Measurements from ENCODE around the gene PLXND1.
"Not testable (repeated sequence)": the region's sequence is repeated elsewhere in the genome, so short reads cannot be mapped to it uniquely, and the experiment has no call there.

Gene PLXND1

DNA sequence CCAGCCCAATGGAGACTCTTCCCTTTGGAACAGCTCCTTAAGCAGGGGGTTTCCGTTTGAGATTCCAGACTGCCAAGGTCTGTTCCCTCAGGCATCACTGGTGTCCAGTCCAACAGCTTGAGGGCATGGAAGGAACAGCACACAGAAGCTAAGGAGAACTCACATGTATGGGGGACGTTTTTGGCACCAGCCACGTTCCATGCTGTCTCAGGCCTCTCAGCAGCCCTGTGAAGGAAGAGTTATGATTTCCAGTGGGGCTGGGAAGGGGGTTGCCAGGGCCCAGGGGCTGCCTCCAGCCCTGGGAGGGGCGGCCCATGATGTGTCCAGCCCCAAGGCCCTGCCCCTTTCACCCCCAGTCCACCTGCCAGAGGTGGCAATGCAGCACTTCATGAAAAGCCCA lies 85.5 kb downstream of the PLXND1 start:
- DNase-seq, result no peak

DNA sequence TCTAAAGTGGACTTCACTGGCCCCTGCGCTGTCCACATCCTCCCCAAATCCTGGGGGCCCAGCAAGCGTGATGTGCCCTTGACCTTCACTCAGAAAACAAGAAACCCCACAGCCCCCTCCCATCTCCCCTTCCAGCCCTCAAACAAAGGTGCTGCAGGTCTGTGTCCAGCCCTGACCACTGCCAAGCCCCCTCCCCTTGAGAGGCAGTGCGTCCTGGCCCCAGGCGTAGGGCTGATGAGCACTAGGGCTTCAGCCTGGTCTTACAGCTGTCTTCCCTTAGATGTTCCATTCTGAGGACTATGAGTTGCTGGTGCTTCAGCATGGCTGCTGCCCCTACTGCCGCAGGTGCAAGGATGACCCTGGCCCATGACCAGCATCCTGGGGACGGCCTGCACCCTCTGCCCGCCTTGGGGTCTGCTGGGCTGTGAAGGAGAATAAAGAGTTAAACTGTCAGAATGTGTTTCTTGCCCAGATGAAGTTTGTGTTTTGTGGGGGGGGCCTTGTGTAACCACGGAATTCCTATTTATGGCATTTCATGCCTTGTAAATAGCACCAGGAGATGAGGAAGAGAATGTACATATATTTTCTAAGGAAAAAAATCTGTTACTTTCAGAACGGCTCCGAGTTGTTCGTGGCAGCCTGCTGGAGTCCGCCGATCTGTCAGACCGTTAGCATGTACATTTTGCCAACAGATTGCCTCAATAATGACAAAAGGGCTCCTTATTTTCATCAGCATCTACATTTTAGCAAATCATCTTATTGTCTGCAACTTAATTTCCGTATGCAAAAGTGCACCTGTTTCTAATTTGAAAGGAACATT lies 86.4 kb downstream of the PLXND1 start:
- no peak for DNase-seq

DNA sequence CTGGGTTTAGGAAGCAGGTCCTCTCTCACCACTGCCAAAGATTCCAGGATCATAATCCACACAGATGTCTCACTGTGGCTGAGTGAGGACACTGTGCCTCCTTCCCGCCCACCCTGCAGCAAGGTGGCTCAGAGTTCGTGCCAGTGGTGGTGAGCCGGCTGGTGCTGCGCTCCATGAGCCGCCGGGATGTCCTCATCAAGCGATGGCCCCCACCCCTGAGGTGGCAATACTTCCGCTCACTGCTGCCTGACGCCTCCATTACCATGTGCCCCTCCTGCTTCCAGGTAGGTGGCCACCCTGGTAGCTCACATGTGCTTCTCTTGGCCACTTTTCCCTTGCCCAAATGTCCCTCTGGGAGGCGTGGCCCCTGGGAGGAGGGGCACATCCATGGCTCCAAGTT lies 87.0 kb downstream of the PLXND1 start:
- DNase-seq, result no peak

DNA sequence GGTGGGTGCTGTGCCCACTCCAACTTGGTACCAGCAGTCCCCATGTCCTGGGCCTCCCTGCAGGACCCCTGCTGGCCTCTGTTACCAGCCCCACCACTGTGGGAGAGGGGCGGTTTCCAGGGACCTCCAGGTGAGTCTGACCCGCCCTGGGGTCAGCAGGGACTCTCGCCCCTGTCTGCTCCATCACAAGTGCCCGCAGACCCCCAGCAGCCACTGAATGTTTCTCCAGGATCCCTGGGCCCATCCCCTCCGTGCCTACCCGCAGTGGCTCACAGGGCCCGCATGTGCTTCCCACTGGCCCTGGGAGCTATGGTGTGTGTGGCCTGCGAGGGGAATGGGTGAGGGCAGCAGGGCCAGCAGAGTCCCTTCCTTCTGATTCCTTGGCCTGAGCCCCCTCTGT lies 87.9 kb downstream of the PLXND1 start:
- no peak for DNase-seq

DNA sequence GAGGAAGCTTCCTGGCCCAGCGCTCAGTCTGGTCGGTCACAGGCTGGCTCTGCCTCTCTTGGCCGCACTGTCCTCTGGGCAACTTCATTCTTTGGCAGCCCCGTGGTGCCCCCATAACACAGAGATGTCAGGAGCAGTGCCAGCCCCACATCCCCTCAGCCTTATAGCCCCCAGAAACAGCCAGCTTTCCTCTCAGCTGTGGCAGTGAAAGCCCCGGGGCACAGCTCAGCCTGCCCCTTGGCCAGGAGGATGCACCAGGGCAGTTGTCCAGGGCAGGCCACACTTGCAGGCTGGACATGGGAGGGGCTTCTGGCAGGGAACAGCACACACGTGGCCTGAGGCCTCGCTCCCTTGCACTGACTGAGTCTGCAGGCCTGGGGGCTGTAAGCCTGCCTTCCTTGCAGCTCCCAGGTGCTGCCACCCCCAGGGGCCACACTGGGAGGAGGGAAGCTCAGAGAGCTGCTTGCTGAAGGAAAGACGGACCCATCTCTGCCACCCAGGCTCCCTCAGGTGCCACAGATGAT lies 88.4 kb downstream of the PLXND1 start:
- DNase-seq, result no peak

DNA sequence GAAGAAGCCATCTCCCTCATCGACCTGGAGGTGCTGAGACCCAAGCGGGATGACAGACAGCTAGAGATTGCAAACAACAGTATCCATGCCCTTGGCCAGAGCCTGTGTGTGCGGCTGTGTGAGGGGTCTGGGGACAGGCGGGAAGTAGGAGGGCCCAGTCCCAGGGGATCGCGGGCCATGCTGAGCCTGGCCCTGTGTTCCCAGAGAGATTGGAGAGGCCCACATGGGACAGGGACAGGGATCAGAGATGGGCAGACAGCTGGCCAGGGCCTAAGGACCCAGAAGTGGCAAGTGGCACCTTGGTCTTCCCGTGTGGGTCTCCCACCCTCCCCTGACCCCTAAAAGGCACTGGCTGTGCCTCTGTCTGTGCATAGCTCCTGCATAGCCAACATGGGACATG lies 89.0 kb downstream of the PLXND1 start:
- no peak for DNase-seq

DNA sequence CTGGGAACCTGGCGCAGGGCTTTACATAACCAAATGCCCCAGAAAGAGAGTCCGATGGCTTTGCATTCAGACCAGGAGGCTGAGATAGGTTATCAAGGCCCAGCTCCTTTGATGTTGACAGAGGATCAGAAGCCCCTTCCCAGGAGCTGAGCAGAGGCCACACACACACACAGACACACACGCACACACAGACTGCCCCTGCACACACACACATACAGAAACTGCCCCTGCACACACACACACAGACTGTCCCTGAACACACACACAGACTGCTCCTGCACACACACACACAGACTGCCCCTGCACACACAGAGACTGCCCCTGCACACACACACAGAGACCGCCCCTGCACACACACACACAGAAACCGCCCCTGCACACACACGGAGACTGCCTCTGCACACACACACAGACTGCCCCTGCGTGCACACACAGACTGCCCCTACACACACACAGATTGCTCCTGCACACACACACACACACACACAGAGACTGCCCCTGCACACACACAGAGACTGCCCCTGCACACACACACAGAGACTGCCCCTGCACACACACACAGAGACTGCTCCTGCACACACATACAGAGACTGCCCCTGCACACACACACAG lies 90.5 kb downstream of the PLXND1 start:
- DNase-seq, result not testable (repeated sequence)

DNA sequence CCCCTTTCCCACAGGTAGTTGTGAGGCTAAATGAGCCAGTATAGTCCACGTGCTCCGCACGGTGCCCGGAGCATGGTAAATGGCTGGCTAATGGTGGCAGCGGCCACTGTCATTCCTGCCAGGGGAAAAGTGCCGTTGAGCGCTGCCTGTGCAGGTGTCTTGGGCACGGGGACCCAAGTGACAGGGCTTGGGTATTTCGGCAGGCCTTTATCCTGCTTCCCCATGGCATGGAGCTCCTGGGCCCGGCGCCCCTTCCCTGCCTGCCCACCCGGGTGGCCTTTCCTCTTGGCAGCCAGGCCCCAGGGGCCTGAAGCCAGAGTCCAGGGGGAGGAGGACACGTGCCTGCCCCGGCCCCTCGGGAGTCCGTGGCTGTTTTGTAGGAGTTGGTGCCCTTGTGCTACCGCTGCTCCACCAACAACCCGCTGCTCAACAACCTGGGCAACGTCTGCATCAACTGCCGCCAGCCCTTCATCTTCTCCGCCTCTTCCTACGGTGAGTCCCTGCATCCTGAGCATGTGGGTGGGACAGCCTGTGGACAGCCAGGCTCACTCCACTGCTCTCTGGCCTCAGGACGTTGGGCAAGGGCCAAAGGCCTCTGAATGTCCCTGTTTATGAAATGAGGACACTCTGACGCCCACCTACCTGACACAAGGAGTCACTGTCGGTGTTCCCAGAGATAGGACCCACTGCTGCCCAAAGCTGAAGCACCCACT lies 91.2 kb downstream of the PLXND1 start:
- DNase-seq, result not testable (repeated sequence)

DNA sequence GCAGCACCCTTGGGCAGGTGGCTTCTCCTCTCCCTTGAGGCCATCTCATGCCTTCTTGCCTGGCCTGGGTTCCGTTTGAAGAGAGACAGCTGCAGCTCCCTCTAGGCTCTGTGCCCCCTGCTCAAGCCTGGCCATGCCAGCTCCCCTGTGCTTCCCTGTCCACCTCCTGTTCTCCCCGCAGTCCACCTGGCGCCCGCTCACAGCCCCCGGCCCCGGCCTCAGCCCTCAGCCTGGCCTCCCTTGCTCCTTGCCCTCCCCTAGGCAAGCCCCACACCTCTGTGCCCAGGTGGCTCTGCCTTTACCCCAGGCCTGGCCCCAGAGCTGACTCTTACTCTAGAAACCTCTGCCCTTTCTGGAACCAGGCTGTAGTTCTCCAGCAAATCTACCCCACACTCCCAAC lies 91.9 kb downstream of the PLXND1 start:
- DNase-seq, result no peak

DNA sequence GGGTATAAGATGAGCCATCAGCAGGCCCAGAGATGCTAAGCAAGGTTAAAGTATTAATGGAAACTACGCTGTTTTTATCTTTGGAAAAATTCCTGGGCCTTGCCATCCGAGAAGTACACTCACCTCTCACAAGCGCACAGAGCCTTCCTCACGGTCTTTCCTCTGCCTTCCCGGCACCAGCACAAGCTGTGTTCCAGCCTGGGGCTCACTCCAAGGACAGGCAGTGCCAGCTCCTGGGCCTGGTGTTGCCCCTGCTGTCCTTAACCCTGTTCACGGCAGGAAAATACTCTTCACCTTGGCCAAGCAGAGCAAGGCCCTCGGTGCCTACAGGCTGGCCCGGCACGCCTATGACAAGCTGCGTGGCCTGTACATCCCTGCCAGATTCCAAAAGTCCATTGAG lies 92.4 kb downstream of the PLXND1 start:
- no peak for DNase-seq

DNA sequence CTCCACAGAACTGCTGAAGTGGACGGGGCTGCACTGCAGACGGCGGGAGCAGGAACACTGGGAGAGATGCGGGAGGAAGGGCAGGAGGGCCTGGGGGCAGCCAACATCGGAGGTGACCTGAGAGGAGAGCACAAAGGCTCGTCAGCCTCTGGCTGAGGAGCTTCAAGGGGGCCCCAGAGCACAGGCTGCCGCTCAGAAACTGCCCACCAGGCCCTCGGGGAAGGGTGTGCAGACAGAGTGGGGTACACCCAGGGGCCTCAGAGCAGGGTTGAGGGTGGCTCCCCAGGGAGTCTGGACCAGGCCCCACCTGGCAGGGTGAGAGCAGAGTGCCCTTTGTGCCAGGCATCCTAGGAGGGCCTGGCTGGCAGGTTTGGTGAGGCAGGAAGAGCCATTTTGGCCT lies 92.8 kb downstream of the PLXND1 start:
- DNase-seq, result no peak

DNA sequence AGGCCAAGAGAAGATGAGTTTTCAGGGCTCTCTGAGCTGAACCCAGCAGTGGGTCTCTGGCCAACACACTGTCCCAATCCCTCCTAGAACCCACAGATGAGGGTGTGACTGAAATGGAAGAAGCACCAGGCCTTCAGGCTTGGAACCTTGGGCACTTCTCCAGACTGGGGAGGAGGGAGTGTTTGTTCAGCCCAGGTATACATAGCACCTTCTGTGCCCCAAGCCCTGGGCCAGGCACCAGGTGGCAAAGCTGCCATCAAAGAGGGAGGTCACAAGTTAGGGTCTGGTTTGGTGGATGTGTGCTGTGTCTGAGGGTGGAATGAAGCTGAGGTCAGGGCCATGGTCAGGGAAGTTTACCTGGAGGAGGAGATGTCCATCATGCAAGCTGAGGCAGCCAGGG lies 93.9 kb downstream of the PLXND1 start:
- no peak for DNase-seq

DNA sequence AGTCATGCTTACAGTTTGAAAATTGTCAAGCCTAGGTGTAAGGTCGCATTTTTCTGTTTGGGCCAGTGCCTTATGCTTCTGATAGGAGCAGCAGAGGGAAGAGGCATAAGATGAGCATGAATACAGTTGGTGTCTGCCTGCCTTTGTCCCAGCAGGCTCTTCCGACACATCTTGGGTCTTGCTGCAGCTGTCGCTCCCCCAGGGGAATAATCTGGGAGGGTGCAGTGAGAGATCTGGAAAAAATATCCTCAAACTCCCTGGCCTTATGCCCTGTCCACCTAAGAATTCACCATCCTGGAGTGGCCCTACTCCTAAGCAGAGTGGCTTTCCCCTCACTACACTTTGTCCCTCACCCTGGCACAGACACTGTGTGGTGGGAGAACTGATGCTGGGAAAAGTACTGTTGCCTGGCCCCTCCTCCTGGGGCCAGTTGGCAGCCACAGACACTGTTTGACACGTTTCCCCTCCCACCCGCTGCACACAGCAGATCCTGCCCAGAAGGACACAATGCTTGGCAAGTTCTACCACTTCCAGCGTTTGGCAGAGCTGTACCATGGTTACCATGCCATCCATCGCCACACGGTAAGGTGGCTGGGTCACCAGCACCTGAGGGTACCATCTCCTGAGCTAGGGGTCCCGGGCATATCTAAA lies 99.2 kb downstream of the PLXND1 start:
- no peak for DNase-seq

DNA sequence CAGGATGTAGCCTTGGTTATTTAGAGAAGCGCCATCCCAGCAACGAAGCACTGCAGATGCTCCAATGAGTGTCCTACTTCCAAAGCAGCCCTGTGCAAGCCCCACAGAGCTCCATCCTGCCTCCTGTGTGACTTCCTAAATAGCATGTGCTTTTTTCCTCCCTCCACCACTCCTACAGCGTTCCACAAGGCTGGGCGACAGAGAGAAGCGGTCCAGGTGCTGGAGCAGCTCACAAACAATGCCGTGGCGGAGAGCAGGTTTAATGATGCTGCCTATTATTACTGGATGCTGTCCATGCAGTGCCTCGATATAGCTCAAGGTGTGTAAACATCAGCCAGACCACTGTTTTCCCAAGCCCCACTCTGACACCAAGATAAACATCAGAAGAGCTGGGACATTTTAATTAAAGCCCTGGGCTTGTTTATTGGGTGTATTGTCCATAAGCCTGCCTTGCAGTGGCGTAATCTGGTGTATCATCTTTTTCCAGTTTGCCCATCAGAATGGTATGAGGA lies 100.2 kb downstream of the PLXND1 start:
- no peak for DNase-seq

DNA sequence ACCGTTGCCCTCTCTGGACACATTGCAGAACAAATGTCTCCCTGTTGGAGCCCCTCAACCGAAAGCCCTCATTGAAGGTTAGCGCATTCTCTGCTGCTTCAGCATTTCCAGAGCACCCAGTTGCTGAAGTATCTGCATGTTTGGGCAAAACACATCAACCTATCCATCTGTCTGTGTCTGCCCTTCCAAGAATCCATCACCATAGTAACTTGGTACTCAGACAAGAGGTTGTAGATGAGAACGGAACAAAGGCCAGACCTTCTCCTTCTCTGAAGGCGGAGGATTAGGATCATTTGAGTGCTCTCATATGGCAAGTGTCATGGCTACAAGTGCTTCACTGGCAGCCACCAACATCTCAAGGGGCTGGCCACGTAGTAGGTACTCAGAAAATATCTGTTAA lies 101.1 kb downstream of the PLXND1 start:
- DNase-seq, result no peak

Data from T-helper 9 cell (primary cell).